Hindlimb muscle (tissue), 1 donor: ENCODE results near the gene DNAH12. TPM values are rescaled to one million over a fixed set of nuclear protein-coding genes. Genes with fewer than 3 reads are reported as not detected.

Experiments
- DNase-seq: peaks from one replicate; pipeline ENCODE4 v3.0.0-alpha.2; 2013
- polyA plus RNA-seq: library from polyadenylated mRNA; unstranded; fragments of 120-200 nt; gene quantifications from one replicate; pipeline ENCODE4 v1.2.1, GENCODE V29; 2013; ENCODE audit not compliant: insufficient read length

DNAH12 gene, protein sequence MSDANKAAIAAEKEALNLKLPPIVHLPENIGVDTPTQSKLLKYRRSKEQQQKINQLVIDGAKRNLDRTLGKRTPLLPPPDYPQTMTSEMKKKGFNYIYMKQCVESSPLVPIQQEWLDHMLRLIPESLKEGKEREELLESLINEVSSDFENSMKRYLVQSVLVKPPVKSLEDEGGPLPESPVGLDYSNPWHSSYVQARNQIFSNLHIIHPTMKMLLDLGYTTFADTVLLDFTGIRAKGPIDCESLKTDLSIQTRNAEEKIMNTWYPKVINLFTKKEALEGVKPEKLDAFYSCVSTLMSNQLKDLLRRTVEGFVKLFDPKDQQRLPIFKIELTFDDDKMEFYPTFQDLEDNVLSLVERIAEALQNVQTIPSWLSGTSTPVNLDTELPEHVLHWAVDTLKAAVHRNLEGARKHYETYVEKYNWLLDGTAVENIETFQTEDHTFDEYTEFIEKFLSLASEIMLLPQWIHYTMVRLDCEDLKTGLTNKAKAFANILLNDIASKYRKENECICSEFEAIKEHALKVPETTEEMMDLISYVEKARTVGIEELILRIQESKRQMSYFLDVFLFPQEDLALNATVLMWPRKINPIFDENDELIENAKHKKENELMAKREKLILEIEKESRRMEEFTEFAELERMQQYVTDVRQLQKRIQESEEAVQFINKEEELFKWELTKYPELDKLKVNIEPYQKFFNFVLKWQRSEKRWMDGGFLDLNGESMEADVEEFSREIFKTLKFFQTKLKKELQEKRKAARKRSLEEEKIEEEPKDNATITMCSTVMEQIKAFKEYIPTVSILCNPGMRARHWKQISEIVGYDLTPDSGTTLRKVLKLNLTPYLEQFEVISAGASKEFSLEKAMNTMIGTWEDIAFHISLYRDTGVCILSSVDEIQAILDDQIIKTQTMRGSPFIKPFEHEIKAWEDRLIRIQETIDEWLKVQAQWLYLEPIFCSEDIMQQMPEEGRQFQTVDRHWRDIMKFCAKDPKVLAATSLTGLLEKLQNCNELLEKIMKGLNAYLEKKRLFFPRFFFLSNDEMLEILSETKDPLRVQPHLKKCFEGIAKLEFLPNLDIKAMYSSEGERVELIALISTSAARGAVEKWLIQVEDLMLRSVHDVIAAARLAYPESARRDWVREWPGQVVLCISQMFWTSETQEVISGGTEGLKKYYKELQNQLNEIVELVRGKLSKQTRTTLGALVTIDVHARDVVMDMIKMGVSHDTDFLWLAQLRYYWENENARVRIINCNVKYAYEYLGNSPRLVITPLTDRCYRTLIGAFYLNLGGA (N-terminal part only)
- polyA plus RNA-seq = 0.50 TPM

DNA sequence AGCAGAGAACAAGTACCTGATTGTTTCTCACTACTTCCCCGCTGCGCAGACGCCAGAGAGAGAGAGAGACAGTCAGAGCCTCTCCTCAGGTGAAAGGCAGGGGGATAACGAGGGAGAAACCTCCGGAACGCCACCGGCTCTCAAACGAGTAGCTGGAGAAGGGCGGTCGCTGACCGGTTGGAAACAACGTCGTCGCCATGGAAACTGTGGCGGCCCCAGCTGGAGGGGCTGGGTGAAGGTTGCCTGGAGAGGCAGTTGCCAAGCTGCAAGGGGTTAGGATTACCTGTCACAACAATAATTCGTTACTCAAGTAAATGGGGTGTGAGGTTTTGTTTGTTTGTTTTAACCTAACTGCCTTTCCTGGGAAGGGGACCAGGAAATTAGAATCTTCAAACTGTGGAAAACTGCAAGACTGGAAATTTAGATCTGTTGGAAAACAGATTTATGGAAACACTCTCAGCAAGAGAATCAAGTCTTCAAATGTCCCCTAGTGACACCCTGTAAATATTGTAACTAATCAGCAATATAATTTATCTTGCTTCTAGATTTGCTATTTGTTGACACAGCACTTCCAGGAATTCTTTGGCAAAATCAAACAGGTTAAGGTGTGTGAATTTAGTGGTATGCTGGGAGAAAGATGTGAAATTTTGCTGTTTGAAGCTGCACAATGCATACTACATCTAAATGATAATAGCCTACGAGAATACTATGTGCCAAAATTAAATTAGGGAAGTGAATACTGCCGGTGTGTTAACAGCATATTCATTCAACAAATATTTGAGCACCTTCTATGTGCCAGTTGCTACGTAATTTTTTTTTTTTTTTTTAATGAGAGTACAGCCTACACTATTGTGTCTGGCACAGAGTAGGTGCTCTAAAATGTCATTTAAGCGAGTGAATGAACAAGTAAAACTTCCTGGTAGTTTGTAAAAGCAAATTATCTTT lies at the start of gene DNAH12:
DNAH12 (minus strand) TSS at position 164 of the 945 bp plus-strand sequence. CDS start 1,474 bp downstream, outside the sequence.
- peak; percentile 35 for DNase-seq

DNA sequence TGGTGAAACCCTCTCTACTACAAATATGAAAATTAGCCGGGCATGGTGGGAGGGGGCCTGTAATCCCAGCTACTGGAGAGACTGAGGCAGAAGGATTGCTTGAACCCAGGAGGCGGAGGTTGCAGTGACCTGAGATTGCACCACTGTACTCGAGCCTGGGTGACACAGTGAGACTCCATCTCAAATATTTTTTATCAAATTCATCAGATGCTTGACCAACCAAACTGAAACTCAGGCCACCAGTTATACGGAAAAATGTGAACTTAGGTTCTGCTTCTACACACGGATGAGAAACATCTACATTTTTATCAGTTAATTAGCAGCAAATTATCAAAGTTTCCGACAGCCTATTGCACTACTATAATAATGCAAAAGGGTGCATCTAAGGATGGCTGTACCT lies 48.2 kb upstream of the DNAH12 start:
- no peak for DNase-seq

DNA sequence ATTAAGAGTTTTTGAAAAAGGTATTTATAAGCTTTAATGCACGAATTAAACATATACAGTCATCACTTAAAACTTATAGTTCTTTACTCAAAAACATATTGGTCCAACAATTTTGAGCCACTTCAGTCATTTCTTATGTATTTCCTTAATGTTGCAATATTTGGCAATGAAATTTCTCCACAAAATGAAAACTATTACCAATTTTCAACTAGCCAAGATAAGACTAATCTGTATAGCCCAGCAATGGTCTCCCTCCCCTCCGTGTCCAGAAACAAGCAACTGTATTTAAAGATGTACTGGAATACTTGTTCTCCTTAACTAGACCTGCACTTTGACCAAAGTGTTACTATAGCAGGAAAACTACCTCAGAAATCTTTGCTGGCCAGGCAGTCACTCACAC lies 43.8 kb upstream of the DNAH12 start:
- no peak for DNase-seq

DNA sequence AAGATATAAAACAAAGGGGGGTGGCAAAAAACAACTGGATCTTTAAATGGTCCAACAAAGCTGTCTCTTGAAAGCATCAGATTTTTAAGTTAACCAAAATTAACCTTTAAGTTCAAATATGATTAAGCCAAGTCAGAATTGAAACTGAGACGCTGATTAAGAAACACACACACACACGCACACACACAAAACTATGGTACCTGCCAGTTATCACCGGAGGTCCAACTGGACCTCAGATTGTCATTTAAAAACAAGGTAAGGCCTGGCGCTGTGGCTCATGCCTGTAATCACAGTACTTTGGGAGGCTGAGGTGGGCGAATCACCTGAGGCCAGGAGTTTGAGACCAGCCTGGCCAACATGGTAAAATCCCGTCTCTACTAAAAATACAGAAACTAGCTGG lies 42.6 kb upstream of the DNAH12 start:
- no peak for DNase-seq

DNA sequence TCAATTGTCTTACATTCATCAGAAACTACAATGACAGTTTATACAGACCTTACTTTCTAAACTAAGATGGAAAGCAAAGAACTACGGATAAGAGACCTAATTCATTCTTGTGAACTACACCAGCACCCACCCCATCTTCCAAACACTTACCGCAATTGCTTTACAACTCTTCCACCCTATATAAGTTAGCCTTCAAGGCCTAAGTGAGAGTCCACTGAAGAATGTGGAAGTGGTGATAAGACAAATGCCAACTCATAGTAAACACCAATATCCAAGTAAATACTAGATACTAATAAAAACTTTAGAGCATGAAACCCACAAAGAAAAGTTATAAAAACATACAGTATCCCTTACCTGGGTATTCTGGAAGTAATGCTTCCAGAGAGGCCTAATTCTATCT lies 39.4 kb upstream of the DNAH12 start:
- no peak for DNase-seq

DNA sequence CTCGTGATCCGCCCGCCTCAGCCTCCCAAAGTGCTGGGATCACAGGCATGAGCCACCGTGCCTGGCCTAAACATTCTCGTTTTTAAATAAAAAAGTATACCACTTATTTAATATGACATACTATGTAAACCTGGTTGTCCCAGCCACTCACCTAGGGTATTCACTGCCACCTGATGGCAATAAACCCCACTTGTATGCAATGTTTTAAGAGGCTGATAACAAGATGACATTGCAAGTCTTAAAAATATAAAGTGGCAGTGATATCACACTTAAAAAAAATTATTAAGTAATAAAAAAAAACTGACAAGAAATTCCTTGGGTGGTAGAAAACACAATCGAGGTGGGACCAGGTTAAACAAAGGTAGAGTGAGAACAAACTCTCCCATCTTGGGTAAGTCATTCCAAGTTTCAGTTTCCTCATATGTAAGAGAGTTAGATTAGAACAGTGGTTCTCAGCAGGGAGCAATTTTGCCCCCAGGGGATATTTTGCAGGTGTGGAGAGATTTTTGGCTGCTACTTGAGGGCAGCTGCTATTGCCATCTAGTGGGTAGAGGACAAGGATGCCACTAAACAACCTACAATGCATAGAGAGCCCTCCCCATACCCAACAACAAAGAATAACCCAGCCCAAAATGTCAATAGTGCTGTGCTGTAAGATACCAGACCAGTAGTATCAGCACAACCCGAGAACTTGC lies 38.5 kb upstream of the DNAH12 start:
- DNase-seq = no peak

DNA sequence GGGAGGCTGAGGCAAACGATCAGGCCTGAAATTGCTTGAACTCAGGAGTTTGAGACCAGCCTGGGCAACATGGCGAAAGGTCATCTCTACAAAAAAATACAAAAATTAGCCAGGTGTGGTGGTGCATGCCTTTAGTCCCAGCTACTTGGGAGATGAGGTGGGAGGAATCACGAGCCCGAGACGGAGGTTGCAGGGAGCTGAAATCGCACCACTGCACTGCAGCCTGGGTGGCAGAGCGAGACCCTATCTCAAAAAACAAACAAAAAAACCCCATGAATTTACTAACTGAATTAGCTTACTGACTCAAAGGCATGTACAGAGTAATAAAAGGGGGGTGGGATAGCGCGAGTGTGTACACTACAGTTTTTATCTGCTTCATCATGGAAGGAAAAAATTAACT lies 33.7 kb upstream of the DNAH12 start:
- no peak for DNase-seq

DNA sequence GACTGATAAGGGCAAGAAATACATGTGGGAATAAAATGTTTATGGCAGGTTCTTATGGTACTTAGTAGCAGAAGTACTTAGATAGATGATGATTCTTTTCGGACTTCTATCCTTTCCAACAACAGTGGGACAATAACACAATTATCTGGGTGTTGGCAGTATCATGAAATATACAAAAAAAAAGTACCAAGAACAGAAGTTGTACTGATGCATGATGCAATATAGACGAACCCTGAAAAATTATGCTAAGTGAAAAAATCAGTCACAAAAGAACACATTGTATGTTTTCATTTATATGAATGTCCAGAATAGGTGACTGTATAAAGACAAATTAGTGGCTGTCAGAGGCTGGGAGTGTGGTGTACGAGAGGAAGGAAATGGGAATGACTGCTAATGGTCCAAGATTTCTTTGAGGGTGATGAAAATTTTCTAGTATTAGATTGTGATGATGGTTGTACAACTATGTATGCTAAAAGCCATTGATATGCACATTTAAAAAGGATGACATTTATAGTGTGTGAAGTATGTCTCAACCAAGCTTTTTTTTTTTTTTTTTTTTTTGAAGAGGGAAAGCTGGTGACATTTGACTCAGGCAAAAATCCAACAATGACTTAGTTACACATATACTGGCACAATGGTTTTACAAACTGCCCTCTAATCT lies 32.0 kb upstream of the DNAH12 start:
- no peak for DNase-seq

DNA sequence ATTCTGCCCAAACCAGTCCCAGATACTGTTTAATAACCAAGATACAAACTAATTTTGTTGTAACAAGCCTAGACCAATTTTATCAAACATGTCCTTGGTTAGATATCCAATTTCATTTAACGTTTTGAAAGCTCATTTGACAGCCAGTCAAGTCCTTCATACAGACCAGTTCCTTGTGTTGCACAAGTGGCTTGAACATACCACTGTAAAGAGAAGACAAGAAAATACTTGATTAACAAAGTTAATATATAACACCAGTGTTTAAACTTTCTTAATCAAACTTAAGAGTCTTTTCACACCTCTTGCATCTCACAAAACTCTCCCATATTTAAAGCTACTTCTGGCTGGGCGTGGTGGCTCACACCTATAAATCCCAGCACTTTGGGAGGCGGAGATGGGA lies 28.0 kb upstream of the DNAH12 start:
- no peak for DNase-seq

DNA sequence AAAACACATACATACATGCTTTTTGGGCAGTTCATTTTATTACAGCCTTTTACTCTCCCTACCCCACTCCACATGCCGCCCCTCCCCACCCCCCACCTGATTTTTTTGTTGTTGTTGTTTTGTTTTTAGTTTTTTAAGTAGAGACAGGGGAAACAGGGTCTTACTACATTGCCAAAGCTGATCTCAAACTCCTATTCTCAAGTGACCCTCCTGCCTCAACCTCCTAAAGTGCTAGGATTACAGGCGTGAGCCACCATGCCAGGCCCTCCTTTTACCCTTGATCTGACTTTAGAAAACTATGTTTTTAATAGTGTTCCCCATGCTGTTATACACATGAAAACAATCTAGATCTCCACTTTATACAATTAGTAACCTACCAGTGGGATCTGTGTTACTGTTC lies 26.7 kb upstream of the DNAH12 start:
- no peak for DNase-seq

DNA sequence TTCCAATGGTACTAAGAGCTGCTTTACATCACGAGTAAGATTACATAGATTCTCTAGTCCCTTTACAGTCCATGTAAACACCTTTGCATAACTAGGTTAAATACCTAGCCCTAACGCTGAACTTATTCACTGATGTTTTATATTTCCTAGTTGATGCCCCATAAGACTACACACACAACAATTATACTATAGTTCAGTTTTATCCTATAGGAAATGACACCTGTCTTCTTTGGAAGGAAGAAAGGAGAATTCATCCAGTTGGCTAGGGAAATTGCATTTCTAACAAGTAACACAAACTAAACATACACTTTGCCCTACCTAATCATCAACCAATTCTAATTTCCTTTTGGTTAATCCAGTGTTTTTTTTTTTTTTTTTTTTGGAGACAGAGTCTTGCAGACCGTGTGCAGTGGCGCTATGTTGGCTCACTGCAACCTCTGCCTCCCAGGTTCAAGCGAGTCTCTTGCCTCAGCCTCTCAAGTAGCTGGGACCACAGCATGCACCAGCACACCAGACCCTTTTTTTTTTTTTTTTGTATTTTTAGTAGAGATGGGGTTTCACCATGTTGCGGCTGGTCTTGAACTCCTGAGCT lies 25.8 kb upstream of the DNAH12 start:
- no peak for DNase-seq

DNA sequence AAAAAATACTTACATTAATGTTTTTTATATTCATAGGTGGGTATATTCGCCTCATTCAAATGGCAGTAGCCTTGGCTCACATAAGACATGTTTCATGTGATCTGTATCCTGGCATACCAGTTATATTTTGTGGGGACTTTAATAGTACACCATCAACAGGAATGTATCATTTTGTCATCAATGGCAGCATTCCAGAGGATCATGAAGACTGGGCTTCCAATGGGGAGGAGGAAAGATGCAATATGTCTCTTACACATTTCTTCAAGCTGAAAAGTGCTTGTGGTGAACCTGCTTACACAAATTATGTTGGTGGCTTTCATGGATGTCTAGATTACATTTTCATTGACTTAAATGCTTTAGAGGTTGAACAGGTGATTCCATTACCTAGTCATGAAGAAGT lies 15.4 kb upstream of the DNAH12 start:
- no peak for DNase-seq

DNA sequence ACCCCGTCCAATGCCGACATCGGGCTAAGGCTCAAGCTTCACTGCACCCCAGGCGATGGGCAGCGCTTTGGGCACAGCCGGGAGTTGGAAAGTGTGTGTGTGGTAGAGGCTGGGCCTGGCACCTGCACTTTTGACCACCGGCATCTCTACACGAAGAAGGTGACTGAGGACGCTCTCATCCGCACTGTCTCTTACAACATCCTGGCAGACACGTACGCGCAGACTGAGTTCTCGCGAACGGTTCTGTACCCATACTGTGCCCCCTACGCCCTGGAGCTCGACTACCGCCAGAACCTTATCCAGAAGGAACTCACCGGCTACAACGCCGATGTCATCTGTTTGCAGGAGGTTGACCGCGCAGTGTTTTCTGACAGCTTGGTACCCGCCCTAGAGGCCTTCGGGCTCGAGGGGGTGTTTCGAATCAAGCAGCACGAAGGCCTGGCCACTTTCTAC lies 13.0 kb upstream of the DNAH12 start:
- peak; percentile 6 for DNase-seq

DNA sequence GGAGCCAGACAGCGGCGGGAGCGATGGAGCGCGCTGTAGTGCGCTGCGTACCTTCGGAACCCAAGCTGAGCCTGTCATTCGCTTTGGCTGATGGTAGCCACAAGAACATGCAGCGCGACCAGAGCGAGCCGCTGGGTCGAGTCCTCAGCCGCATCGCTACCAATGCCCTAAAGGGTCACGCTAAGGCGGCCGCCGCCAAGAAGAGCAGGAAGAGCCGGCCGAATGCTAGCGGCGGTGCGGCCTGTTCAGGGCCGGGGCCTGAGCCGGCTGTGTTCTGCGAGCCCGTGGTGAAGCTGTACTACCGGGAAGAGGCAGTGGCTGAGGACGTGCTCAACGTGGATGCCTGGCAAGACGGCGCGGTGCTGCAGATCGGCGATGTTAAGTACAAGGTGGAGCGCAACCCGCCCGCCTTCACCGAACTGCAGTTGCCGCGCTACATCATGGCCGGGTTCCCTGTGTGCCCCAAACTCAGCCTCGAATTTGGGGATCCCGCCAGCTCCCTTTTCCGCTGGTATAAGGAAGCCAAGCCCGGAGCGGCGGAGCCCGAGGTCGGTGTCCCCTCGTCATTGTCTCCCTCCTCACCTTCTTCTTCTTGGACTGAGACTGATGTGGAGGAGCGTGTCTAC lies 12.4 kb upstream of the DNAH12 start:
- DNase-seq = peak; percentile 4

DNA sequence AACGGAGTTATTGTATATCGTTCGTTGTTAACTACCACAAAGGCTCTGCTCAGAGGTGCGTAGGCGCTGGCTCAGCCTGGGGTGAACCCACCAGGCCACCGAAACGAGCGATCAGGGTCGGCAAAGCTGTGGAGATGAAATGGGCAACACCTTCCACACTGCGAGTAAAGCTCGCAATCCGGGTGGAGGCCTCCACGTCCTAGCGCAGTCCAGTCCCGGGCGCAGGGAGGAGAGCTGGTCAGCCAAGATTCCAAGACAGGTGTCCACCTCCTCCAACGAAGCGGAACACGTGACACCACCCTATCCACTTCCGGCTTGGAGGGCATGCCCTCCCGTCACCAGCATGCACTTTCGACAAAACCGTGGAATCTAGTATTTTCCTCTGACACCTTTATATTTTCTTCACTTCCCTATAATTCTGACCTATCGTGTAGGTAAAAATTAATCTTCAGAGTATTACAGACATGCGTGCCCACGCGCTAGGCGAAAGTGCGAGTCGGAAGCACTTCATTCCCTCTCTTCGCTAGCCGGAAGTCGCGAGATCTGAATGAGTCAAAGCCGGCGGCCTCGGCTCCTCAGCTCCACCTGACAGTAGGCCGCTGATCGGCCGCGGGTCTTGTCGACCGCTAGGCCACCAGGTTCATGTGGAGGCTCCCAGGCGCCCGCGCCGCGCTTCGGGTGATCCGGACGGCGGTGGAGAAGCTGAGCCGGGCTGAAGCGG lies 11.8 kb upstream of the DNAH12 start, which contains the start of gene PDE12:
PDE12 (plus strand) TSS at position 537 of the 721 bp plus-strand sequence; CDS start at position 643, 106 bp downstream.
- peak; percentile 89 for DNase-seq

DNA sequence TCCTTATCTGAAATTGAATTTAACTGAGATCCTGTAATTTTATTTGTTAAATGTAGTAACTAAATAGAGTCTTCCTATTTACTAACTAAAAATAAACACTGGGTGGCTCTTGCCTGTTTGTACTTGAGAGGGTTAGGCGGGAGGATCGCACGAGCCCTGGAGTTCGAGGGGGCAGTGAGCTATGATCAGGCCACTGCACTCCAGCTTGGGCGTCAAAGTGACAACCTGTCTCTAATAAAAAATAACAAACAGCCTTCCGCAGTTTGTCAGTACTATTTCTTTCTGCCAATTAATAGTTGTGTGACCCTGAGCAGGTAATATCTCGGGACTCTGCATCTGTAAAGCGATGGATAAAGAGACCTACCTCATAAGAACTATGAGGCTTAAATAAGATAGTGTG lies 11.2 kb upstream of the DNAH12 start:
- peak; percentile 1 for DNase-seq

DNA sequence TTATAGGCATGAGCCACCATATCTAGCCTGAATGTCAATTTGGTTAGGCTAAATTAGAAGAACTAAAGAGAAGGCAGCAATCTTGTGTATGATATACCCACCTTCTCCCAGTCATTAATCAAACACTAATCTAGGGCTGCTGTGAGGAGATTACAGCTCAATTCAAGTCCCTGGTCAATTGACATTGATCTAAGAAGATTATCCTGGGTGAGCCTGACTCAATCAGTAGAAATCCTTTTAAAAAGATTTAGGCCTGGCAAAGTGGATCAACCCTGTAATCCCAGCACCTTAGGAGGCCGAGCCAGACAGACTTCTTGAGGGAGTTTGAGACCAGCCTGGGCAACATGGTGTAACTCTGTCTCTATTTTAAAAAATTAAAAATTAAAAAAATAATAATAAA lies 2.5 kb upstream of the DNAH12 start:
- DNase-seq = no peak

DNA sequence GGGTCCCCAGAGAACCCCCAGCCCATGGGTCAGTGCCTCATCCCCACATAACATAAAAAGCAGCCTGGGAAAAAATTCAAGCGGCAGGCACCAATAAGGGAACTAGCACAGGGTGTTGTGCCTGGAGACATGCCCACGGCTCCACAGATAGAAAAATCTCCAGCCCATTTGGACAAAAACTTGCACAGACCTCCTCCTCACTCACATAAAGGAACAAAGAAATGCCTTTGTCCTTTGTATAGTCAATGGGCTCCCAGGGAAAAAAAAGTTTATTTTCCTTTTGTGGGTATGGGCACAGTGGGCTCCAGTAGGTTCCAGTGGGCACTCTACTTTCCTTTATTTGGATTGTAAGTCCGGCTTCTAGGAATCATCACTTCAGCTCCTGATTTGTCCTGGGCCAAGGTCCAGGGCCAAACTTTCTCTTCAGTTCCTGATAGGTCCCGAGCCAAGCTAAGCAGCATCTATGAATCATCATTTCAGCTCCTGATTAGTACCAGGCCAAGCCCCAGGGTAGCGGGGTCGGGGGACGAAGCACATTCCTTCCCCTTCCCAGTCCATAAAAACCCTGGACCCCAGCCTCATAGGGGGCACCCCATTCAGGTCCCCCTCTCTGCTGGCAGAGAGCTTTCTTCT lies 1.6 kb upstream of the DNAH12 start:
- no peak for DNase-seq
